ENCODE measurements around the gene SPATS2L. TPM values are rescaled to one million over a fixed set of nuclear protein-coding genes. Genes with fewer than 3 reads are reported as not detected.
A peak's percentile ranks its signal among the peaks of the same experiment; 100 is the strongest.

SPATS2L gene
- total RNA-seq, 1 experiment from 2014 or later, result 47.3 TPM

DNA sequence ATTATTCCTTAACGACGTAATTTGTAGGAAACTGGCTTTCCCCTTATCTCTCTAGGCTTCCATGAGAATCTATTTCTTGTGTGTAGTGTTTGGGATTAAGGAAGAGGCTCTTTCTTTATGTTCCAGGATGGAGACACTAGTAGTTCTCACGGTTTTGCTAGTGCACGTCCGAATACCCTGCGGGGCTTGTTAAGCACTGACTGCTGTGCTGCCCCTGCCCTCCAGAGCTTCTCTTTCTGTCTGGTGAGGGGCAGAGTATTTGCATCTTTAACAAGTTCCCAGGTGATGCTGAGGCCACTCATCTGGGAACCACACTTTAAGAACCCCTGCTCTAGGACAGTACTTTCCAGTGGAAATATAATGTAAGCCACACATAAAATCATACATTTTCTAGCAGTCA lies 76.4 kb downstream of the SPATS2L start:
- Histone ChIP-seq H3K18ac (ENCODE audit: insufficient read length, low read depth, low read length) (no peak overlapping the region), H4K91ac (ENCODE audit: insufficient read length, low read depth, low read length) (no peak overlapping the region), H3K4me2 (ENCODE audit: insufficient read depth, insufficient read length, low read length) (no peak overlapping the region), H3T11ph (ENCODE audit: low read length) (no peak overlapping the region), H3K9ac (ENCODE audit: extremely low read depth, insufficient read length, low read length) (no peak overlapping the region), H2BK5ac (ENCODE audit: insufficient read length, low read length) (no peak overlapping the region), H4K8ac (replicated peaks; ENCODE audit: insufficient read length, low read depth, low read length) (no peak overlapping the region), H4K20me1 (ENCODE audit: control insufficient read depth, insufficient read depth, insufficient read length) (no peaks in the 10 kb centered on the region), H3K79me1 (ENCODE audit: insufficient read depth, low read depth, low read length, poor library complexity, severe bottlenecking) (peaks cover under 1% of the 10 kb centered on the region), H3K9me3 (ENCODE audit: control insufficient read depth, low read depth, low read length) (no peaks in the 10 kb centered on the region), H3K23ac (ENCODE audit: insufficient read length, low read depth, low read length) (no peak overlapping the region), H2AFZ (ENCODE audit: low read length) (no peak overlapping the region), H3K14ac (ENCODE audit: insufficient read depth, low read length) (no peak overlapping the region), H3K79me2 (ENCODE audit: insufficient read depth, low read length) (peaks cover 14% of the 10 kb centered on the region; the same call in 1 of the 2 replicates), H3K27me3 (ENCODE audit: insufficient read depth, low read length) (no peaks in the 10 kb centered on the region), H2BK15ac (ENCODE audit: low read depth, low read length) (no peak overlapping the region), H2BK20ac (ENCODE audit: low read depth, low read length, poor library complexity, severe bottlenecking) (no peak overlapping the region), H2BK120ac (ENCODE audit: low read depth, low read length, poor library complexity, severe bottlenecking) (no peak overlapping the region), H3K27ac (ENCODE audit: insufficient read length, low read depth, low read length) (no peak overlapping the region), H3K4me1 (ENCODE audit: insufficient read depth, low read length) (peaks cover 18% of the 10 kb centered on the region), H2AK5ac (ENCODE audit: insufficient read length, low read length) (no peak overlapping the region), H3K23me2 (ENCODE audit: insufficient read length, low read depth, low read length, poor library complexity, severe bottlenecking) (no peaks in the 10 kb centered on the region), H2BK12ac (ENCODE audit: insufficient read length, low read depth, low read length) (no peak overlapping the region), H3K56ac (ENCODE audit: insufficient read length, low read depth, low read length) (no peak overlapping the region), H4K5ac (ENCODE audit: insufficient read length, low read depth, low read length) (no peak overlapping the region), H3K4ac (ENCODE audit: low read depth, low read length) (no peak overlapping the region)
- peak; percentile 48 for DNase-seq
- TF ChIP-seq, protein P1, sequence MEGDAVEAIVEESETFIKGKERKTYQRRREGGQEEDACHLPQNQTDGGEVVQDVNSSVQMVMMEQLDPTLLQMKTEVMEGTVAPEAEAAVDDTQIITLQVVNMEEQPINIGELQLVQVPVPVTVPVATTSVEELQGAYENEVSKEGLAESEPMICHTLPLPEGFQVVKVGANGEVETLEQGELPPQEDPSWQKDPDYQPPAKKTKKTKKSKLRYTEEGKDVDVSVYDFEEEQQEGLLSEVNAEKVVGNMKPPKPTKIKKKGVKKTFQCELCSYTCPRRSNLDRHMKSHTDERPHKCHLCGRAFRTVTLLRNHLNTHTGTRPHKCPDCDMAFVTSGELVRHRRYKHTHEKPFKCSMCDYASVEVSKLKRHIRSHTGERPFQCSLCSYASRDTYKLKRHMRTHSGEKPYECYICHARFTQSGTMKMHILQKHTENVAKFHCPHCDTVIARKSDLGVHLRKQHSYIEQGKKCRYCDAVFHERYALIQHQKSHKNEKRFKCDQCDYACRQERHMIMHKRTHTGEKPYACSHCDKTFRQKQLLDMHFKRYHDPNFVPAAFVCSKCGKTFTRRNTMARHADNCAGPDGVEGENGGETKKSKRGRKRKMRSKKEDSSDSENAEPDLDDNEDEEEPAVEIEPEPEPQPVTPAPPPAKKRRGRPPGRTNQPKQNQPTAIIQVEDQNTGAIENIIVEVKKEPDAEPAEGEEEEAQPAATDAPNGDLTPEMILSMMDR (conservative IDR thresholded peaks at IDR 0.05), result no peak
- Mint-ChIP-seq H3K27me3 (ENCODE audit: low read depth) (no peaks in the 10 kb centered on the region), H3K4me1 (peaks cover 53 to 59% of the 10 kb centered on the region in 2 experiments), H3K9me3 (no peaks in the 10 kb centered on the region), H3K4me3 (peak overlapping the region in 1 of 2 experiments; percentile 59; a peak in 1 of 5 replicates), H3K36me3 (ENCODE audit: insufficient read depth in 1 of 3, low read depth in 3 of 3) (peaks cover 0 to 4% (median 1%) of the 10 kb centered on the region in 3 experiments; a peak in 4 of 7 replicates), H3K27ac (peak overlapping the region; percentile 92 to 95 (median 94); a peak in 6 of 7 replicates)
- no CpG with 5 or more reads among the region's 6 CpGs for WGBS (ENCODE audit: extremely low coverage, insufficient read length, low lambda C conversion rate)
